Epithelial cell of proximal tubule (primary cell): ENCODE data around the gene USP13. TPM values are rescaled to one million over a fixed set of nuclear protein-coding genes. Genes with fewer than 3 reads are reported as not detected.

Experiments used
- DNase-seq: peaks from one replicate; pipeline ENCODE4 v3.0.0-alpha.2; 2011; ENCODE audit warnings: low read depth
- H3K4me3 ChIP-seq: 2 replicates; pipeline ENCODE4 v1.5.1; 2011; ENCODE audit warnings: low read depth, mild to moderate bottlenecking, low read length
- CTCF ChIP-seq: conservative IDR thresholded peaks from 2 replicates; pipeline ENCODE4 v1.5.1; 2012; ENCODE audit warnings: low read depth, mild to moderate bottlenecking, low read length
- total RNA-seq: library from RNA; depleted of rRNA; stranded (reverse); fragments of >200 nt; gene quantifications from 2 replicates; pipeline ENCODE4 v1.2.3, GENCODE V29; 2015

The USP13 gene
- total RNA-seq, 1 donor from 2014 or later: 10.3 TPM

GRCh38 chr3:179719048-179719734 is 66.4 kb downstream of the USP13 start:
- no peak for TF ChIP-seq CTCF
- H3K4me3 ChIP-seq: no peak overlapping the region
- DNase-seq: no peak

- no peak for DNase-seq
- H3K4me3 ChIP-seq: no peak overlapping the region
- TF ChIP-seq CTCF: no peak
Measured at GRCh38 chr3:179720196-179720595, 67.4 kb downstream of the USP13 start.

GRCh38 chr3:179723617-179724016 is 70.8 kb downstream of the USP13 start:
- no peak overlapping the region for H3K4me3 ChIP-seq
- DNase-seq: no peak
- no peak for TF ChIP-seq CTCF

GRCh38 chr3:179726075-179726699 is 73.3 kb downstream of the USP13 start:
- H3K4me3 ChIP-seq: no peak overlapping the region
- TF ChIP-seq CTCF: no peak
- DNase-seq: no peak

GRCh38 chr3:179729086-179729485 is 76.2 kb downstream of the USP13 start:
- no peak overlapping the region for H3K4me3 ChIP-seq
- no peak for TF ChIP-seq CTCF
- DNase-seq: no peak

GRCh38 chr3:179729981-179730380 is 77.1 kb downstream of the USP13 start:
- TF ChIP-seq CTCF: no peak
- H3K4me3 ChIP-seq: no peak overlapping the region
- DNase-seq: no peak

DNA sequence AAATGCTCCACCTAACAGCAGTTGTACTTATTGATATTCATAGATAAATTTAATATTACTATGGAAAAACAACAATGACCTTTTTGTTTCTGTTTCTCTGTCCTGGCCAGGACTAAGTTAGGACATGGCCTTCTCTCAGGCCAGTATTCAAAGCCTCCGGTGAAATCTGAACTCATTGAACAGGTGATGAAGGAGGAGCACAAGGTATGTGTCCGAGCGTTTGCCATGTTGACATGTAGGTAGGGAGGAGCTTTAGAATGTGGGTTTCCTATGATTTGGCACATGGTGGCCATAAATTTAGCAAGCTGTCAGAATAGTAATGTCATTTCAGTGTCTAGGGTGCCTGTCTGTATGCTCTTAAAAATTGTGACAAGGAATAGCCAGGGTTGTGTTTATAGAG is 77.7 kb downstream of the USP13 start:
- no peak for TF ChIP-seq CTCF
- no peak overlapping the region for H3K4me3 ChIP-seq
- DNase-seq: no peak
